HG03571 (cell line): ENCODE data around the gene MCAT.

ENCODE experiments used
- ATAC-seq: cut with Tn5 transposase; IDR thresholded peaks from one replicate; pipeline ENCODE4 v1.9.1; 2021; ENCODE audit not compliant: unreplicated experiment

The MCAT gene

DNA sequence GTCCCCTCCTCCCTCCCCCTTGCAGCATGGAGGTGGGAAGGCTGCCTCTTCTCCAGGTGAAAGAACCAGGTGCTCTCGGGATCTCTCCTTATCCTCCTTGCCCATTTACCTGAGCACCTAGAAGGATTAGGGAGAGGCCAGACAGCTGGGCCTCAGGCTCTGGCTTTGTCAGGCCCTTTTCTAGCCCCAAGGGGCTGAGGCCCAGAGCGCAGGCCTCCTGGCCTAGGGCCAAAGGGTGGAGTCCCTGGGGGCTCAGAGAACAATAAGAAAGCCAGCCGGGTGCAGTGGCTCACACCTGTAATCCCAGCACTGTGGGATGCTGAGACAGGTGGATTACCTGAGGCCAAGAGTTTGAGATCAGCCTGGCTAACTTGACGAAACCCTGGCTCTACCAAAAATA, 48.6 kb downstream of the MCAT start:
- no peak for ATAC-seq

DNA sequence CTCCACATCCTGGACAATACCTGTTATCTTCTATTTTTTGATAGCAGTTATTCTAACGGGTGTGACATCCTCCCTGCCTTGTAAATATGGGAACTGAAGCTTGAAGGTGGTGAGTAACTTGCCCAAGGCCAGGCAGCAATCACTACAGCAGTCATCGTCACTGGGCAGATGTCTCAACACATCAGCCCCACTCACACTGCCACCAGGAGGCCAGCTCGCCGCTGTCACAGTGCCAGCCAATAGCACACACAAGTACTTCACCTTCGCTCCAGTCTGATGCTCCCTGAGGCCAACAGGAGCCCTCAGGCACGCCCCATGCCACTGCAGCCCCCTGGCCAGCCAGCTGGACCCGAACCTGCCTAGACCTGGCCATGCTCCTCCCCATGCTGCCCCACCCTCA, 49.1 kb downstream of the MCAT start:
- ATAC-seq, result no peak

DNA sequence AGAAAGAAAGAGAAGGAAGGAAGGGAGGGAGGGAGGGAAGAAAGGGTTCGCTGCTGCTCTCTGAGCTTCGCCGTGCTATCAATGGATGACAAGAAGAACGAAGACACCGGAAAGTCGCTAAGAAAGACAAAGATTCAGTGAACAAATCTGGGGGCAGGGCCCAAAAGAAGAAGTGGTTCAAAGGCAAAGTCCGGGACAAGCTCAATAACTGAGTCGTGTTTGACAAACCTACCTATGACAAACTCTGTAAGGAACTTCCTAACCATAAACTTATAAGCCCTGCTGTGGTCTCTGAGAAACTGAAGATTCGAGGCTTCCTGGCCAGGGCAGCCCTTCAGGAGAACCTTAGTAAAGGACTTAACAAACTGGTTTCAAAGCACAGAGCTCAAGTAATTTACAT, 51.1 kb downstream of the MCAT start:
- ATAC-seq, result no peak

DNA sequence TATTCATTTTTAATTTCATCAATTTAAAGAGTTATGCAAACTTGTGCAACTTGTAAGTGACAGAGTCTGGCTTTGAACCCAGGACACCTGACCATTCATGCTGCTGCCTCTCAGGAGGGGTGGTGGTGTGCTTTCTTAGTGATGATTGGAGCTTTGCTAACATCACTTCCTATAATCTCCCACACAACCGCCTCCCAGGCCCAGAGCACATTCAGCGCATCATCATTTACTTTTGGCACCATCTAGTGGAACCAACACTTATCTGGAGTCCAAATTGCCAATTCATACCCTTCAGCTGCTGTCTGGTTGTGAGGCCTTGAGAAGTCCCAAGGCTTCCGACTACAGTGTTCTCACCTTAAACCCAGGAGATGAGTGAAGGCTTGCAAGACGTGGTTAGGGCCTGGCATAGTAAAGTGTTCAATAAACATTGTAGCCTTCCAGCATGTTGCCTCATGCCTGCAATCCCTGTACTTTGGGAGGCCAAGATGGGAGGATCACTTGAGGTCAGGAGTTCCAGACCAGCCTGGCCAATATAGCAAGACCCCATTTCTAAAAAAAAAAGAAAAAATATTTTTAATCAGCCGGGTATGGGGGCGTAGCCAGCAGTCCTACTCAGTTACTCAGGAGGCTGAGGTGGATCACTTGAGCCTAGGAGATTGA, 52.9 kb downstream of the MCAT start:
- no peak for ATAC-seq

DNA sequence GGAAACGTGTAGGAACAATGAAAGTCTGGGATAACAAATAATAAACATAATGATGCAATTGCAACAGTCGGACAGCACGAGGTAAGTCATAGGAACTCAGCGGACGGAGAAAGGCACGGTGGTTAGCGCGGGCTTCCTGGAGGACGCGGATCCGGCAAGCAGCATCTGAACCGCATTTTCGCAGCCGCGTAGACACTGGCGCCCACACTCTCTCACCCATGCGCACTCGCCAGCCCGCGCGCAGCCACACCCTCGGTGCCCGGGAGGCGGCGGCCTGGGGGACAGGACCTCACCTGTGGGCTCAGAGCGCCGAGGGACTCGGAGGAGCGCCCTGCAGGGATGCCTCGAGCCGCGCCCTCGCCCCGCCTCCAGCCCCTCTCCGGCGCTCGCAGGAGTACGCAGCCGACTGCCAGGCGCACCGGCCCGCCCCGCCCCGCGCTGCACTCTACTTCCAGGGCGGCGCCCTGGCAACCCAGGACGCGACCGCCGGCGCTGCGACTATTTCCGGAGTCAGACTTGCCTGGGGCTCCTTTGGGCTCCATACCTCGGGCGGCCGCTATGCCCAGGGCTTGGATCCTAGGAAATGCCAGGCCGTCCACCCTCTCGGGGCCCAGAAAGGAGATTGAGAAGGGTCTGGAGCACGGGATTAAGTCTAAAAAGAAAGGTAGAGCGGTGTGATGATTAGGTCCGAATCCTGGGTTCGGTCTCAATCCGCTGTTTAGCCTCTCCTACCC, 54.0 kb downstream of the MCAT start, which contains the start of gene TTLL1:
TSS of gene TTLL1 (minus strand) at position 408 of the 734 bp plus-strand sequence. CDS start 13,805 bp downstream, outside the sequence.
- peak; percentile 80 for ATAC-seq

DNA sequence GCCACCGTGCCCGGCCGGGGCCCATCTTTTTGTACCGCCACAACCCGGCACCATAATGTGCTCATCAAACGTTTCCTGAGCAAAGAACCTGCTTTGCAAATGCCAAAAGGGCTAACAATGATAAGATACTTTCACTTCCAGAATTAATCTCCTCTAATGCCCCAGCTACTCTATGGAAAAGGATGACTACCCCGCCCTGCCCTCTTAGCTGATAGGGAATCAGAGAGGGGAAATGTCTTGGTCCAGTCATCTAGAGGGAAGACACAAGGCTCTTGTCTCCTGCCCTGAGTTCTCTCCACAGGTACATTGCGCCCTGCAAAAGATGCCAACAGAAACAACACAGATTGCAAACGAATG, 54.6 kb downstream of the MCAT start:
- ATAC-seq, result no peak

DNA sequence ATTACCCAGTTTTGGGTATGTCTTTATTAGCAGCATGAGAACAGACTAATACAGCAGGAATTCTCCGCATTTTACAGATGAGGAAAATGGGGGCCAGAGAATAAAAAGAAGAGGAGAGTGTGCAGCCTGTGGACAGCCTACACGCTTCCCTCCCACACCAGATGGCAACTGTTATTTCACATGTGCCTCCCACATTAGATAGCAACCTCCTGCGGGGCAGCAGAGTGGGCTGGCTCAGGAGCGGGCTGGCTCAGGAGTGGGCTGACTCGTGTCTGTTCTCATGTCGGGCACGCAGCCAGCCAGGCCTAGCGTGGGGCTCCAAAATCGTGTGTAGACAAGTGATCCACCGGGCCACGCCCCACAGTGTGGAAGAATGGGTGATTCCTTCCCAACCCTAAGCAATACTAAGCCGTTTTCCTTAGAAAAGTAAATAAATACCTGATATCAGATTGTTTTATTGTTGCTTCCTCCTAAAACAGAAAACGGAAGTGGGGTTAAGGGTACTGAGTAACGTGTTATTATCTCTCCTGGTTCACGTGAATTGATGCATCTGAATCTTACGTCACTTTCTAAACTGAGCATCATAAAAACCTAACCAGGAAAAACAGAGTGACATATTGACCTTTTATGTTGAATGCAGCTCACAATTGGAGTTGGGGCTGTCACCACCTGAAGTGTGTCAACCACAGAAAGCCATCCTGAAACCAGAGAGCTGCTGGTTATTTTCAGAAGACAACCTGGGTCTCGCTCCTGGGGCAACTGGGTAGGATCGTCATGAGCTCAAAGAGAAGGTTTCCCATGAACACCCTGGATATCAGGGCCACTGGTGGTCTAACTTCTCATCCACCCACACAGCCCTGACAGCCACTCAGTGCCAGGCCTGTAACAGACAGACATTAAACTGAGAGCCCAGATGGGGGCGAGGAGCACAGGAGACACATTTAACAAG, 57.3 kb downstream of the MCAT start:
- no peak for ATAC-seq
